ENCODE measurements around the gene CHTOP. TPM values are rescaled to one million over a fixed set of nuclear protein-coding genes. Genes with fewer than 3 reads are reported as not detected.
"Not testable (repeated sequence)": the region's sequence is repeated elsewhere in the genome, so short reads cannot be mapped to it uniquely, and the experiment has no call there.

The CHTOP gene
- total and polyA plus RNA-seq, 11 donors, result 48.4 to 92.0 (median 72.9) TPM

DNA sequence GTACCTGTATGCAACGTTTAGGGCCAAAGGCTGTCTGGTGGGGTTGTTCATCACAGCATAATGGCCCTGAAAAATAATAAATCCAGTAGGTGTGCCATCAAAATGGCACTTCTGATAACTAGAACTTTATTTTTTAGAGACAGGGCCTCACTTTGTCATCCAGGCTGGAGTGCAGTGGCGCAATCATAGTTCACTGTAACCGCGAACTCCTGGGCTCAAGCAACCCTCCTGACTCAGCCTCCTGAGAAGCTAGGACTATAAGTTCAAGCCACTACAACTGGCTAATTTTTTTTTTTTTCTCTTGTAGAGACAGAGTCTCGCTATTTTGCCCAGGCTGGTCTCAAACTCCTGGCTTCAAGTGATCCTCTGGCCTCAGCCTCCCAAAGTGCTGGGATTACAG, 29.3 kb downstream of the CHTOP start:
- Histone ChIP-seq H3K4me3 (no peak overlapping the region), H3K4me1 (peaks cover 0 to 16% (median 10%) of the 10 kb centered on the region in 12 donors), H3K36me3 (peaks cover under 1 to 87% (median 80%) of the 10 kb centered on the region in 9 donors), H3K27me3 (no peaks in the 10 kb centered on the region), H3K27ac (no peak overlapping the region), H3K9me3 (no peaks in the 10 kb centered on the region)
- WGBS, 4 donors, result 81 to 91% (median 87%) methylated on average over 5 of the region's 5 CpGs
- TF ChIP-seq, protein P1, sequence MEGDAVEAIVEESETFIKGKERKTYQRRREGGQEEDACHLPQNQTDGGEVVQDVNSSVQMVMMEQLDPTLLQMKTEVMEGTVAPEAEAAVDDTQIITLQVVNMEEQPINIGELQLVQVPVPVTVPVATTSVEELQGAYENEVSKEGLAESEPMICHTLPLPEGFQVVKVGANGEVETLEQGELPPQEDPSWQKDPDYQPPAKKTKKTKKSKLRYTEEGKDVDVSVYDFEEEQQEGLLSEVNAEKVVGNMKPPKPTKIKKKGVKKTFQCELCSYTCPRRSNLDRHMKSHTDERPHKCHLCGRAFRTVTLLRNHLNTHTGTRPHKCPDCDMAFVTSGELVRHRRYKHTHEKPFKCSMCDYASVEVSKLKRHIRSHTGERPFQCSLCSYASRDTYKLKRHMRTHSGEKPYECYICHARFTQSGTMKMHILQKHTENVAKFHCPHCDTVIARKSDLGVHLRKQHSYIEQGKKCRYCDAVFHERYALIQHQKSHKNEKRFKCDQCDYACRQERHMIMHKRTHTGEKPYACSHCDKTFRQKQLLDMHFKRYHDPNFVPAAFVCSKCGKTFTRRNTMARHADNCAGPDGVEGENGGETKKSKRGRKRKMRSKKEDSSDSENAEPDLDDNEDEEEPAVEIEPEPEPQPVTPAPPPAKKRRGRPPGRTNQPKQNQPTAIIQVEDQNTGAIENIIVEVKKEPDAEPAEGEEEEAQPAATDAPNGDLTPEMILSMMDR (IDR thresholded peaks at IDR 0.05), result no peak
- no peak for TF ChIP-seq POLR2A (IDR thresholded peaks at IDR 0.05)
- peak in 1 of 5 donors; percentile 9 for DNase-seq
- intact Hi-C loops (cut with DNase I), result loop anchor here in 3 of 10 donors (5.0 to 10.0 kb wide), 2 partner anchors 88 to 91 kb away; no protein-coding TSS in a partner anchor
- no peak for ATAC-seq

DNA sequence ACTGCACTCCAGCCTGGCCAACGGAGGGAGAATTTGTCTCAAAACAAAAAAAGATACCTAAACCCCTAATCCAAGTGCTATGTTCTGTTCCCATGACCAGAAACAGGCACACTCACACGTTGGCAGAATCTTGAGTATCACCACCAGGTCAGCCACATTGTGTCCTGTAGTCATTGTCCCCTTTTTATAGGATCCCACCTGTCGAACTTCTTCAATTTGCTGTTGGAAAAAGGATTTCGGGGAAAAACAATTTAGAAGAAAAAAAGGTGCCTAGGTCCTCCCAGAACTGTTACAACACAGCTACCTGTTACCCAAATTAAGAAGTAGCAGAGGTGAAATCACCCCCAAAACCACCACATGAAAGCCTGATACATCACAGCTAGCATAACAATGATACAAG, 33.6 kb downstream of the CHTOP start:
- intact Hi-C loops (cut with DNase I), result loop anchor here in 3 of 10 donors (5.0 to 10.0 kb wide), 2 partner anchors 35 to 93 kb away; partner anchors contain the start of gene CHTOP (in 1 of the 3)

DNA sequence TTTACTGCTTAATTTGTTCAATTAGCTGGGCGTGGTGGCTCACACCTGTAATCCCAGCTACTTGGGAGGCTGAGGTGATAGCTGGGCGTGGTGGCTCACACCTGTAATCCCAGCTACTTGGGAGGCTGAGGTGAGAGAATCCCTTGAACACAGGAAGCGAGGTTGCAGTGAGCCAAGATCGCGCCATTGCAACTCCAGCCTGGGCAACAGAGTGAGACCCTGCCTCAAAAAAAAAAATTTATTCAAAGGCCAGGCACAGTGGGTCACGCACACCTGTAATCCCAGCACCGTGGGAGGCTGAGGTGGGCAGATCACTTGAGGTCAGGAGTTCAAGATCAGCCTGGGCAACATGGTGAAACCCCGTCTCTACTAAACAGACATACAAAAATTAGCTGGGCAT, 34.8 kb downstream of the CHTOP start:
- Histone ChIP-seq H3K36me3 (peaks cover 5 to 61% (median 58%) of the 10 kb centered on the region in 9 donors), H3K4me1 (peaks cover 6 to 26% (median 14%) of the 10 kb centered on the region in 12 donors)
- H3K4me3 ChIP-seq, ATAC-seq, DNase-seq, H3K27ac ChIP-seq, H3K27me3 ChIP-seq, H3K9me3 ChIP-seq: not testable (repeated sequence)
- 95 to 97% (median 96%) methylated on average over 8 of the region's 8 CpGs for WGBS, 4 donors
- intact Hi-C loops (cut with DNase I), result loop anchor here in 3 of 10 donors (5.0 to 10.0 kb wide), 2 partner anchors 36 to 94 kb away; partner anchors contain the start of gene CHTOP (in 1 of the 3)

More for the DNA sequence above, 33.6 kb downstream of the CHTOP start:
- no peak for TF ChIP-seq POLR2A (IDR thresholded peaks at IDR 0.05)
- Histone ChIP-seq H3K27me3 (no peaks in the 10 kb centered on the region), H3K4me1 (peaks cover 6 to 26% (median 14%) of the 10 kb centered on the region in 12 donors), H3K27ac (no peak overlapping the region), H3K4me3 (no peak overlapping the region), H3K36me3 (peaks cover 5 to 74% (median 70%) of the 10 kb centered on the region in 9 donors), H3K9me3 (no peaks in the 10 kb centered on the region)
- WGBS, 4 donors, result 84 to 93% (median 90%) methylated on average over 4 of the region's 4 CpGs
- ATAC-seq, result no peak
- no peak for DNase-seq

DNA sequence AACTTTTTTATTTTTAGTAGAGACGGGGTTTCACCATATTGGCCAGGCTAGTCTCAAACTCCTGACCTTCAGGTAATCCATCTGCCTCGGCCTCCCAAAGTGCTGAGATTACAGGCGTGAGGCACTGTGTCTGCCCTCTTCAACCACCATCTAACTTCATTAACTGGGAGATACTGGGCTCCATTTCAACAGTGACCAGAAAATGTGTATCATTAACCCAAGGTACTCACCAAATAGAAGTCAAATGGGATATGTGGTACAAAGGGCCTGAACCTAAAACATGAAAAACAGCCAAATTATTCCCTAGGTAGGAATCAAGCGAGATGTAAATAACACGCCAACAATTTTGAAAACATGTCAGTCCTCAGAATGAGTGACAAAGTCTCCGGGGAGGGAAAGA, 35.7 kb downstream of the CHTOP start:
- 74 to 79% (median 75%) methylated on average over 6 of the region's 6 CpGs for WGBS, 4 donors
- Histone ChIP-seq H3K9me3 (no peaks in the 10 kb centered on the region), H3K4me1 (peaks cover 6 to 26% (median 14%) of the 10 kb centered on the region in 12 donors), H3K4me3 (peak overlapping the region; percentile 49 to 93 (median 82)), H3K27ac (no peak overlapping the region), H3K36me3 (peaks cover 5 to 52% (median 49%) of the 10 kb centered on the region in 9 donors), H3K27me3 (no peaks in the 10 kb centered on the region)
- intact Hi-C loops (cut with DNase I), result loop anchor here in 9 of 10 donors (2.0 to 10.0 kb wide), 10 partner anchors 37 to 318 kb away; partner anchors contain the start of genes CHTOP (in 4 of the 9), RAB13 (in 3 of the 9), GATAD2B (in 1 of the 9) and S100A1 (in 1 of the 9)
- ATAC-seq (no peak), DNase-seq (no peak)
- TF ChIP-seq, protein P1 (IDR thresholded peaks at IDR 0.05), result no peak
- no peak for TF ChIP-seq POLR2A (IDR thresholded peaks at IDR 0.05)

GRCh38 chr1:153670257-153670858, 36.5 kb downstream of the CHTOP start:
- Histone ChIP-seq H3K9me3 (no peaks in the 10 kb centered on the region), H3K4me1 (peaks cover 6 to 26% (median 14%) of the 10 kb centered on the region in 12 donors), H3K4me3 (peak overlapping the region; percentile 49 to 93 (median 82)), H3K27me3 (no peaks in the 10 kb centered on the region), H3K36me3 (peaks cover 5 to 44% (median 41%) of the 10 kb centered on the region in 9 donors), H3K27ac (peak overlapping the region in 11 of 12 donors; percentile 19 to 90 (median 79))
- TF ChIP-seq, protein P1 (IDR thresholded peaks at IDR 0.05), result no peak
- TF ChIP-seq POLR2A (IDR thresholded peaks at IDR 0.05), result no peak
- ATAC-seq, result peak; percentile 5 to 33 (median 22)
- intact Hi-C loops (cut with DNase I), result loop anchor here in 8 of 10 donors (2.0 to 10.0 kb wide), 9 partner anchors 38 to 317 kb away; partner anchors contain the start of genes CHTOP (in 3 of the 8), RAB13 (in 3 of the 8), GATAD2B (in 1 of the 8) and S100A1 (in 1 of the 8)
- WGBS, 4 donors, result 1 to 2% (median 2%) methylated on average over 21 to 22 of the region's 22 CpGs
- no peak for DNase-seq

Data from heart left ventricle (tissue), 16 donors.